GM12801 (cell line): Measurements from ENCODE around the gene FBXL3.

Source experiments
- TF ChIP-seq, protein P1 (sequence below): IDR thresholded peaks from one replicate; pipeline ENCODE4 v1.5.1; 2011; ENCODE audit warnings: control low read depth; ENCODE audit not compliant: insufficient read length; ENCODE audit errors: extremely low read depth

The FBXL3 gene

DNA sequence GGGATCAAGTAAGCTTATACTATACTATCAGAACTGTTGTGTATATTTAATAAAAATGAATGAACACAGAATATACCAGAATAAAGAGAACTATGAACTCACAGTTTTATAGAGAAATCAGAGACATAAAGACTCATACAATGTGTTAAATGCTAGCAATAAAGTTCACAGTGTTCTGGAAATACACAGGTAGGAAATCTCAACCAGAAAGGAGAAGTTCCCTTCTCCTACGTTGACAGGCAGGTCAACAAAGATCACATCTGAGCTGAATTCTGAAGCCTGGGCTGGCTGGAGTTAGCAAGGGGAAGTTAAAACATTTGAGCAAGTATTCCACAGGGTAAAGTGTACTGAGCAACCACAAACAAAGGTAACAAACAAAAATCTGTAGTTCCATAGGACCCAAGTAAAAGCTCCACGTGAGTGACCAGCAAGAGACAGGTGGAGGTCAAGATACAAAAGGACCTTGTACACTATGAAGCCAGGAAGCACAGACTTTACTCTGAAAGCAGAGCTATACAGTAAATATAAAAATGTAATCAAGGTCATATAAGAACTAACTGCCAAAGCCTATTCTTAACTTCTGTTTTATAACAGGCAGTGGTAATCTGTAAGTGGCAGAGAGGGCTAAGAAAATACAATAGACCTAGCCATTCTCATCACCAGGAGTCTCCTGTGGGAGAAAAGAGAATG, 13.0 kb downstream of the FBXL3 start:
- TF ChIP-seq, protein P1, sequence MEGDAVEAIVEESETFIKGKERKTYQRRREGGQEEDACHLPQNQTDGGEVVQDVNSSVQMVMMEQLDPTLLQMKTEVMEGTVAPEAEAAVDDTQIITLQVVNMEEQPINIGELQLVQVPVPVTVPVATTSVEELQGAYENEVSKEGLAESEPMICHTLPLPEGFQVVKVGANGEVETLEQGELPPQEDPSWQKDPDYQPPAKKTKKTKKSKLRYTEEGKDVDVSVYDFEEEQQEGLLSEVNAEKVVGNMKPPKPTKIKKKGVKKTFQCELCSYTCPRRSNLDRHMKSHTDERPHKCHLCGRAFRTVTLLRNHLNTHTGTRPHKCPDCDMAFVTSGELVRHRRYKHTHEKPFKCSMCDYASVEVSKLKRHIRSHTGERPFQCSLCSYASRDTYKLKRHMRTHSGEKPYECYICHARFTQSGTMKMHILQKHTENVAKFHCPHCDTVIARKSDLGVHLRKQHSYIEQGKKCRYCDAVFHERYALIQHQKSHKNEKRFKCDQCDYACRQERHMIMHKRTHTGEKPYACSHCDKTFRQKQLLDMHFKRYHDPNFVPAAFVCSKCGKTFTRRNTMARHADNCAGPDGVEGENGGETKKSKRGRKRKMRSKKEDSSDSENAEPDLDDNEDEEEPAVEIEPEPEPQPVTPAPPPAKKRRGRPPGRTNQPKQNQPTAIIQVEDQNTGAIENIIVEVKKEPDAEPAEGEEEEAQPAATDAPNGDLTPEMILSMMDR, result no peak

DNA sequence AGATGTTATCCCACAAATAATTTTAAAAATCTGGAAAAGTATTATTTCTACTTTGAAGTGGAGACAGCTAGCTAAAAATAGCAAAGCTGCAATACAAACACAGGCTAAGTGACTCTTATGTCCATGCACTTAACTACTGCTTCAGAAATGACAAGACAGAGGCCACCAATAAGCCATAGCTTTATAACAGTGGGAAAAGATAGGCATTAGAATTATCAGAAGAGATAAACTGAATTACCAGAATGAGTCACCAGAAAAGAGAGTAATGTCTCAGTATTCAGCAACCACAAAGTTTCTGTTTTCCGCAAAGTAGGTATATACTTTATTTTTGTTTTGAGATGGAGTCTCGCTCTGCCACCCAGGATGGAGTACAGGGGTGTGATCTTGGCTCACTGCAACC, 17.9 kb downstream of the FBXL3 start:
- TF ChIP-seq, protein P1, result no peak

DNA sequence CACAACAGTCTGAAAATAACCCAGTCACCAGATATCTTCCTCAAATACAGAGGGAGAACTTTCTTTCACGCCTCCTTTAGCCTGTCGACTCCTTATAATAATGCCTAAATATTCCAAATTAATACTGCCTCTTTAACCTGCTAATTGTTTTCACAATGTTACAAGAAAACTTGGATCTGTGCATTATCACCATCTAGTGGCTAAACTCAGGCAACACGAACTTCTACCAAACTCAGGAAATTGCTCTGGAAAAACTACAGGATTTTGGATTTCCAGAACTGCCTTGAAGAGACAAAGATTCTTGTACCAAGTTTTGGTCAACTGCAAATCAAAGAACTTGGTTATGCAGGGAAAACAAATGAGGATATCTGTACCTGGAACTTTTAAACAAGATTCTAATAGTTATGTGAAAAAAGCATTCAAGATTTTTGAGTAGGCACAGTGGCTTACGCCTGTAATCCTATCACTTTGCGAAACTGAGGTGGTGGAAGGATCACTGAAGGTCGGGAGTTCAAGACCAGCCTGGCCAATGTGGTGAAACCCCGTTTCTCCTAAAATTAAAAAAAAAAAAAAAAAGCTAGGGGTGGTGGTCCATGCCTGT, 24.3 kb downstream of the FBXL3 start:
- TF ChIP-seq, protein P1, result no peak

DNA sequence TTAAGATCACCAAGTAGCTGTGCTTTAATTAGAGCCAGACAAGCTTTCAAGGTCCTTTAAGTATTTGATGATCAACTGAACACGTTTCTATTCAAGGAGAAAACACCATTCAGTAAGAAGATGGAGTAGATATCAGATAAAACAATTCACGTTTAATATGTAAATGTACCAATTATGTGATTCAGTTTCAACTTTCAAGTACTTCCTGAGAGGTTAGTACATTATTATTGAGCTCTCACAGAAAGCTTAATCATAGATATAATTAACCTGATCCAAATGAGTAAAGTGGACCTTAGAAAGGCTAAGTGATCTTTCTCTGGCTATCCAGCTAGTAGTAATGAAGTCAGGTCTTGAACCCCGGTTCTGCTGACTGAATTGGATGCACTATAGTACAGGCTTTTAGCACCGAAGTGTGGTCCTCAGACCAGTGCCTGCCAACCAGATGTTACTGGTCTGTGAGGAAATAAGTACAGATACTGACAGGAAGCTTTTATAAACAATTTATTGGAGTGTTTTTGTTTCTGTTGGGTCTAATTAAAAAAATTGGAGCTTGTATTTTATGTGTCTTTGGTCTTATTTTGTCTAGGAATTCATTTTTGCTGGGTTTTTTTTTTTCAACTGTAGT, 24.9 kb downstream of the FBXL3 start:
- TF ChIP-seq, protein P1, result no peak

DNA sequence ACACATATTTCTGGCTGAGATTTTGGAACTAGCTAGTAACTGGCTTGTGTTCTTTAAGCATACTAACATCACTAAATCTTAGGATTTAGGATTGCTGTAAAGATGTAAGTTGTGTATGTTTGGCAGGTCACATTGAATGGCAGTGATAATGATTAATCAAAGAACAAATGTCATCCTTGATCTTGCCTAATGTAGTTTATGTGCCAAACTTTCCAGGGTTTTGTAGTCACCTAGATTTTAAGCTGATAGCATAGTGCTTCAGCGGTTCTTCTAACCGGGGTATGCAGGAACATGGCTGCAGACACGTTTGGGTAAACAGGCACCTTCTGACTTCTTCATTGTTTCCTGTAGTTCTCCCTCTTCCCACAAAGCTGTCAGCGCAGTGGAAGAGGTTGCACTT, 25.4 kb downstream of the FBXL3 start:
- TF ChIP-seq, protein P1, result no peak

DNA sequence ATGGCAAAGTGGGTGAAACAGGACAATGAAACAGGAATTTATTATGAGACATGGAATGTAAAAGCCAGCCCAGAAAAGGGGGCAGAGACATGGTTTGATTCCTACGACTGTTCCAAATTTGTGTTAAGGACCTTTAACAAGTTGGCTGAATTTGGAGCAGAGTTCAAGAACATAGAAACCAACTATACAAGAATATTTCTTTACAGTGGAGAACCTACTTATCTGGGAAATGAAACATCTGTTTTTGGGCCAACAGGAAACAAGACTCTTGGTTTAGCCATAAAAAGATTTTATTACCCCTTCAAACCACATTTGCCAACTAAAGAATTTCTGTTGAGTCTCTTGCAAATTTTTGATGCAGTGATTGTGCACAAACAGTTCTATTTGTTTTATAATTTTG, 26.5 kb downstream of the FBXL3 start:
- TF ChIP-seq, protein P1, result no peak

DNA sequence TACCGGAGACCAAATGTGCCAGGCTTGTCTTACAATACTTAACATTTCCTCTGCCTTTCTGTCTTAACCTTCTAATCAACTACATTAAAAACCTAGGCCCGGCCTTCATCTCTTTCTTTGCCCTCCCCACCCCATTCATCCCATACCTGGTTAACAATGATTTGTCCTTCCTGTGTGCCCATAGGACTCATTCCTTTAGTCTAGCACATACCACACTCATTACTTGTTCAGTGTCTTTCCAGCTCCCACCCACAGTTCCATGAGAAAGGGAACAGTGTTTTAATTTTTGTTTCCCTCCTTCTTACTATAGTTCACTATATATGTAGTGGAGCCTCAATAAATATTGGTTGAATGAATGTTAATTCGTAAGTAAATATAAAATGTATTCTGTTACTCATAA, 32.7 kb downstream of the FBXL3 start:
- TF ChIP-seq, protein P1, result no peak
